HepG2 (cell line): ENCODE data around the gene RPS6KA5. TPM values are rescaled to one million over a fixed set of nuclear protein-coding genes. Genes with fewer than 3 reads are reported as not detected.

Experiments
- ESRRA ChIP-seq: sonication (generic); formaldehyde crosslinking; IDR thresholded peaks from 2 replicates; pipeline ENCODE4 v1.5.1; 2020; ENCODE audit warnings: mild to moderate bottlenecking, low read depth, missing genetic modification reagents
- FOXM1 ChIP-seq: sonication (generic); formaldehyde crosslinking; IDR thresholded peaks from 2 replicates; pipeline ENCODE4 v1.5.0; 2020; ENCODE audit warnings: missing genetic modification reagents
- GLI4 ChIP-seq: sonication (generic); formaldehyde crosslinking; IDR thresholded peaks from 2 replicates; pipeline ENCODE4 v1.5.1; 2020; ENCODE audit warnings: missing genetic modification reagents, mild to moderate bottlenecking, moderate library complexity, borderline replicate concordance
- HDAC1 ChIP-seq: sonication (generic); formaldehyde crosslinking; IDR thresholded peaks from 2 replicates; pipeline ENCODE4 v1.5.1; 2020; ENCODE audit warnings: mild to moderate bottlenecking, missing genetic modification reagents
- NCOR1 ChIP-seq: fragments of 200-600 bp; sonication (generic); IDR thresholded peaks from 2 replicates; pipeline ENCODE4 v1.7.0; 2017; ENCODE audit warnings: antibody characterized with exemption, low read length, borderline replicate concordance
- PAF1 ChIP-seq: IDR thresholded peaks from 2 replicates; pipeline ENCODE4 v1.6.1; 2016; ENCODE audit warnings: missing genetic modification reagents, missing compliant biosample characterization
- POLR2A ChIP-seq, 2 experiments: IDR thresholded peaks; 2 replicates each; pipeline ENCODE4 v1.6.1; 2011; ENCODE audit warnings: low read depth in 2 of 2, low read length in 2 of 2, mild to moderate bottlenecking in 1 of 2, moderate library complexity in 1 of 2; ENCODE audit not compliant: insufficient read depth in 1 of 2
- RBM22 ChIP-seq: fragments of 200-400 bp; formaldehyde crosslinking; optimal IDR thresholded peaks from 2 replicates; pipeline ENCODE3; 2017; ENCODE audit warnings: mild to moderate bottlenecking, low read length, moderate library complexity
- SALL2 ChIP-seq: sonication (generic); formaldehyde crosslinking; IDR thresholded peaks from 2 replicates; pipeline ENCODE4 v1.8.1; 2023; ENCODE audit warnings: mild to moderate bottlenecking, missing genetic modification reagents, inconsistent platforms
- SMARCC2 ChIP-seq: fragments of 450-650 bp; IDR thresholded peaks from 2 replicates; pipeline ENCODE4 v1.6.1; 2017; ENCODE audit warnings: antibody characterized with exemption, mild to moderate bottlenecking
- SMARCE1 ChIP-seq: fragments of 450-650 bp; IDR thresholded peaks from 2 replicates; pipeline ENCODE4 v1.6.1; 2017; ENCODE audit warnings: borderline replicate concordance
- SUZ12 ChIP-seq: fragments of 150-350 bp; IDR thresholded peaks from 2 replicates; pipeline ENCODE4 v1.6.1; 2014; ENCODE audit warnings: low read depth, low read length
- TARDBP ChIP-seq: sonication (generic); formaldehyde crosslinking; IDR thresholded peaks from 2 replicates; pipeline ENCODE4 v1.8.0; 2022; ENCODE audit warnings: mild to moderate bottlenecking, missing genetic modification reagents
- THAP9 ChIP-seq: sonication (generic); formaldehyde crosslinking; IDR thresholded peaks from 2 replicates; pipeline ENCODE4; 2020; ENCODE audit warnings: missing genetic modification reagents, mild to moderate bottlenecking, borderline replicate concordance
- WIZ ChIP-seq: sonication (generic); formaldehyde crosslinking; IDR thresholded peaks from 2 replicates; pipeline ENCODE4 v1.5.1; 2020; ENCODE audit warnings: mild to moderate bottlenecking, missing genetic modification reagents
- ZBTB3 ChIP-seq: sonication (generic); formaldehyde crosslinking; IDR thresholded peaks from 2 replicates; pipeline ENCODE4 v1.4.0; 2020; ENCODE audit warnings: low read depth, mild to moderate bottlenecking, moderate library complexity, missing genetic modification reagents, borderline replicate concordance
- ZBTB7A ChIP-seq: sonication (generic); formaldehyde crosslinking; IDR thresholded peaks from 2 replicates; pipeline ENCODE4 v1.8.0; 2022; ENCODE audit warnings: mild to moderate bottlenecking, missing genetic modification reagents
- ZNF317 ChIP-seq: sonication (generic); formaldehyde crosslinking; IDR thresholded peaks from 2 replicates; pipeline ENCODE4 v1.5.0; 2020; ENCODE audit warnings: mild to moderate bottlenecking, missing genetic modification reagents
- ZNF513 ChIP-seq: sonication (generic); formaldehyde crosslinking; conservative IDR thresholded peaks from 2 replicates; pipeline ENCODE4 v1.5.0; 2020; ENCODE audit warnings: missing genetic modification reagents
- ZNF570 ChIP-seq: sonication (generic); formaldehyde crosslinking; IDR thresholded peaks from 2 replicates; pipeline ENCODE4 v1.4.0; 2020; ENCODE audit warnings: mild to moderate bottlenecking, missing genetic modification reagents, borderline replicate concordance
- ZNF839 ChIP-seq: sonication (generic); formaldehyde crosslinking; IDR thresholded peaks from 2 replicates; pipeline ENCODE4 v1.4.0; 2020; ENCODE audit warnings: missing genetic modification reagents, mild to moderate bottlenecking, borderline replicate concordance
- polyA plus RNA-seq, 8 experiments: library from polyadenylated mRNA; depleted of rRNA in 3 of 8; stranded (reverse) in 7 of 8; unstranded in 1 of 8; fragments of >200 nt; fragmentation: Illumina TruSeq in 4 of 8; extraction: Trizol in 4 of 8; gene quantifications; 2 replicates each; pipeline versions ENCODE4 v1.2.1 to v1.2.3, GENCODE V29; 2011 to 2016; ENCODE audit warnings: low read depth in 4 of 8, missing spikeins in 1 of 8, mixed read lengths in 1 of 8; ENCODE audit not compliant: insufficient read depth in 1 of 8
- total RNA-seq, 5 experiments: library from RNA; depleted of rRNA; stranded (reverse); fragments of >200 nt; fragmentation: Illumina TruSeq; extraction: Trizol; gene quantifications; 2 replicates each; pipeline ENCODE4 v1.2.3, GENCODE V29; 2016; ENCODE audit warnings: low read depth in 1 of 5
- TF ChIP-seq, protein P1 (sequence below): sonication (generic); formaldehyde crosslinking; IDR thresholded peaks from 2 replicates; pipeline ENCODE4 v1.4.0; 2020; ENCODE audit warnings: missing genetic modification reagents
- TF ChIP-seq, protein P2 (sequence below): sonication (generic); formaldehyde crosslinking; IDR thresholded peaks from 2 replicates; pipeline ENCODE4 v1.8.1; 2023; ENCODE audit warnings: mild to moderate bottlenecking, moderate library complexity, missing genetic modification reagents
- TF ChIP-seq, protein P3 (sequence below): sonication (generic); formaldehyde crosslinking; IDR thresholded peaks from 2 replicates; pipeline ENCODE4 v1.8.1; 2023; ENCODE audit warnings: missing genetic modification reagents, mild to moderate bottlenecking, borderline replicate concordance

RPS6KA5 gene
- total and polyA plus RNA-seq, 2 of the 13 experiments (the other 11 are each of a cell fraction or from before 2014, with no cell fraction given): 0.50 to 0.58 TPM

- TF ChIP-seq, protein P1, sequence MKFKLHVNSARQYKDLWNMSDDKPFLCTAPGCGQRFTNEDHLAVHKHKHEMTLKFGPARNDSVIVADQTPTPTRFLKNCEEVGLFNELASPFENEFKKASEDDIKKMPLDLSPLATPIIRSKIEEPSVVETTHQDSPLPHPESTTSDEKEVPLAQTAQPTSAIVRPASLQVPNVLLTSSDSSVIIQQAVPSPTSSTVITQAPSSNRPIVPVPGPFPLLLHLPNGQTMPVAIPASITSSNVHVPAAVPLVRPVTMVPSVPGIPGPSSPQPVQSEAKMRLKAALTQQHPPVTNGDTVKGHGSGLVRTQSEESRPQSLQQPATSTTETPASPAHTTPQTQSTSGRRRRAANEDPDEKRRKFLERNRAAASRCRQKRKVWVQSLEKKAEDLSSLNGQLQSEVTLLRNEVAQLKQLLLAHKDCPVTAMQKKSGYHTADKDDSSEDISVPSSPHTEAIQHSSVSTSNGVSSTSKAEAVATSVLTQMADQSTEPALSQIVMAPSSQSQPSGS: no peak
- TF ChIP-seq THAP9 (CRISPR knock-in tag) (peak; percentile 63; the same call in 1 of the 2 replicates), GLI4 (CRISPR knock-in tag) (no peak), ZNF839 (no peak), ZNF317 (peak; percentile 47; the same call in 1 of the 2 replicates), SALL2 (CRISPR knock-in tag) (peak; percentile 49; the same call in 1 of the 2 replicates), ZNF570 (CRISPR knock-in tag) (no peak), ESRRA (no peak), TARDBP (CRISPR knock-in tag) (peak; percentile 65; the same call in 1 of the 2 replicates), HDAC1 (CRISPR knock-in tag) (peak; percentile 83), SMARCC2 (no peak), ZBTB3 (CRISPR knock-in tag) (no peak), ZNF513 (CRISPR knock-in tag) (0 out of 2 replicates have a peak, but pooled peaks have one; percentile 61), PAF1 (no peak), WIZ (CRISPR knock-in tag) (no peak), POLR2A (IDR thresholded peaks at IDR 0.05; ENCODE audit: insufficient read depth in 1 of 2, low read depth in 2 of 2, low read length in 2 of 2) (peak in 1 of 2 experiments; percentile 61; a peak in 1 of 4 replicates), FOXM1 (no peak), RBM22 (no peak), NCOR1 (peak; percentile 77; the same call in 1 of the 2 replicates), SMARCE1 (no peak), ZBTB7A (no peak), SUZ12 (no peak)
- TF ChIP-seq, protein P2, sequence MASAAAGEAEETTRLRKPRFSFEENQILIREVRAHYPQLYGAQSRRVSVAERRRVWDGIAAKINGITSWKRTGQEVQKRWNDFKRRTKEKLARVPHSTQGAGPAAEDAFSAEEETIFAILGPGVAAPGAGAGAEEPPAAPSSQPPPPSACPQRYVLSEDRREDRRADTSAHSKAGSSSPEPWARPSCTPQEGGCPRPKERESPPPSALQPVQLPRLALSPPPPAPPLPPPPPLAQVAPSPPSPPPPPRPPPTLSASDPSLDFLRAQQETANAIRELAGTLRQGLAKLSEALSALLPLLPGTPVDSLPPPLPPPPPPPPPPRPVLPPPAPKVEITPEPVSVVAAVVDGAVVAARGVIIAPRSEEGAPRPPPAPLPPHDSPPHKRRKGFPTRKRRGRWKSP (CRISPR knock-in tag): peak; percentile 81; the same call in 1 of the 2 replicates
- TF ChIP-seq, protein P3, sequence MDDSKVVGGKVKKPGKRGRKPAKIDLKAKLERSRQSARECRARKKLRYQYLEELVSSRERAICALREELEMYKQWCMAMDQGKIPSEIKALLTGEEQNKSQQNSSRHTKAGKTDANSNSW: no peak
Observed at GRCh38 chr14:91060351-91061055, at the start of gene RPS6KA5 (continued).
